ENCODE data around the gene LILRB4. TPM values are rescaled to one million over a fixed set of nuclear protein-coding genes. Genes with fewer than 3 reads are reported as not detected.

The LILRB4 gene
- total RNA-seq, 1 experiment from 2014 or later = not detected

- DNase-seq = no peak
- Mint-ChIP-seq H3K4me1 (no peaks in the 10 kb centered on the region), H3K27ac (no peak overlapping the region), H3K9me3 (peaks cover 82 to 83% of the 10 kb centered on the region in 2 experiments), H3K36me3 (ENCODE audit: insufficient read depth in 1 of 3, low read depth in 3 of 3) (peaks cover 9 to 32% (median 13%) of the 10 kb centered on the region in 3 experiments; a peak in 6 of 7 replicates), H3K27me3 (ENCODE audit: low read depth) (peaks cover 10% of the 10 kb centered on the region), H3K4me3 (no peak overlapping the region)
- Histone ChIP-seq H3K14ac (ENCODE audit: insufficient read depth, low read length) (no peak overlapping the region), H2BK12ac (ENCODE audit: insufficient read length, low read depth, low read length) (no peak overlapping the region), H2BK15ac (ENCODE audit: low read depth, low read length) (no peak overlapping the region), H3K9me3 (ENCODE audit: control insufficient read depth, low read depth, low read length) (peaks cover 73% of the 10 kb centered on the region), H2BK20ac (ENCODE audit: low read depth, low read length, poor library complexity, severe bottlenecking) (no peak overlapping the region), H4K20me1 (ENCODE audit: control insufficient read depth, insufficient read depth, insufficient read length) (no peaks in the 10 kb centered on the region), H2BK5ac (ENCODE audit: insufficient read length, low read length) (no peak overlapping the region), H3K18ac (ENCODE audit: insufficient read length, low read depth, low read length) (no peak overlapping the region), H2AK5ac (ENCODE audit: insufficient read length, low read length) (no peak overlapping the region), H3K79me1 (ENCODE audit: insufficient read depth, low read depth, low read length, poor library complexity, severe bottlenecking) (no peaks in the 10 kb centered on the region), H3T11ph (ENCODE audit: low read length) (no peak overlapping the region), H3K27me3 (ENCODE audit: insufficient read depth, low read length) (no peaks in the 10 kb centered on the region), H4K91ac (ENCODE audit: insufficient read length, low read depth, low read length) (no peak overlapping the region), H3K4me1 (ENCODE audit: insufficient read depth, low read length) (no peaks in the 10 kb centered on the region), H4K5ac (ENCODE audit: insufficient read length, low read depth, low read length) (no peak overlapping the region), H4K8ac (replicated peaks; ENCODE audit: insufficient read length, low read depth, low read length) (no peak overlapping the region), H3K79me2 (ENCODE audit: insufficient read depth, low read length) (no peaks in the 10 kb centered on the region), H3K9ac (ENCODE audit: extremely low read depth, insufficient read length, low read length) (no peak overlapping the region), H3K4ac (ENCODE audit: low read depth, low read length) (no peak overlapping the region), H3K23ac (ENCODE audit: insufficient read length, low read depth, low read length) (no peak overlapping the region), H3K56ac (ENCODE audit: insufficient read length, low read depth, low read length) (no peak overlapping the region), H3K4me2 (ENCODE audit: insufficient read depth, insufficient read length, low read length) (no peak overlapping the region), H3K23me2 (ENCODE audit: insufficient read length, low read depth, low read length, poor library complexity, severe bottlenecking) (no peaks in the 10 kb centered on the region), H2AFZ (ENCODE audit: low read length) (no peak overlapping the region), H3K27ac (ENCODE audit: insufficient read length, low read depth, low read length) (no peak overlapping the region), H2BK120ac (ENCODE audit: low read depth, low read length, poor library complexity, severe bottlenecking) (no peak overlapping the region)
- WGBS (ENCODE audit: extremely low coverage, insufficient read length, low lambda C conversion rate) = no CpG with 5 or more reads among the region's 4 CpGs
- no peak for TF ChIP-seq CTCF (conservative IDR thresholded peaks at IDR 0.05)
These were observed 45.2 kb downstream of the LILRB4 start for GRCh38 chr19:54707962-54708361.

Measured in H9 (cell line).